OCI-LY1 (cell line): ENCODE results near the gene GDAP1L1.
"Not testable (repeated sequence)": the region's sequence is repeated elsewhere in the genome, so short reads cannot be mapped to it uniquely, and the experiment has no call there.

Experiments used
- H2AFZ ChIP-seq: fragments of 200-600 bp; sonication (generic), shearing (Covaris generic); 2 replicates; pipeline ENCODE4 v1.6.0; 2014; ENCODE audit warnings: antibody characterized with exemption, mild to moderate bottlenecking, low read length
- H3F3A ChIP-seq: fragments of 200-600 bp; sonication (generic), shearing (Covaris generic); 2 replicates; pipeline ENCODE4 v1.6.0; 2014; ENCODE audit warnings: mild to moderate bottlenecking, antibody characterized with exemption, low read length, moderate library complexity; ENCODE audit not compliant: insufficient read depth
- H3K27ac ChIP-seq: fragments of 200-600 bp; sonication (generic); 2 replicates; pipeline ENCODE4 v1.5.1; 2014; ENCODE audit warnings: low read length, mixed run types, mild to moderate bottlenecking, low read depth; ENCODE audit not compliant: poor library complexity, severe bottlenecking
- H3K27me3 ChIP-seq: fragments of 200-600 bp; sonication (generic); 2 replicates; pipeline ENCODE4 v1.6.0; 2014; ENCODE audit warnings: antibody characterized with exemption, mild to moderate bottlenecking, low read length, moderate library complexity; ENCODE audit not compliant: insufficient read depth
- H3K36me3 ChIP-seq: fragments of 200-600 bp; sonication (generic); 2 replicates; pipeline ENCODE4 v1.6.1; 2014; ENCODE audit warnings: mild to moderate bottlenecking, antibody characterized with exemption, low read length, moderate library complexity, mixed read lengths; ENCODE audit not compliant: insufficient read depth
- H3K4me1 ChIP-seq: fragments of 200-600 bp; sonication (generic); 2 replicates; pipeline ENCODE4 v1.5.1; 2014; ENCODE audit warnings: mild to moderate bottlenecking, low read length, moderate library complexity; ENCODE audit not compliant: insufficient read depth, severe bottlenecking
- H3K4me2 ChIP-seq: fragments of 200-600 bp; sonication (generic), shearing (Covaris generic); 2 replicates; pipeline ENCODE4 v1.6.1; 2014; ENCODE audit warnings: low read length
- H3K4me3 ChIP-seq: fragments of 200-600 bp; sonication (generic); 2 replicates; pipeline ENCODE4 v1.5.1; 2014; ENCODE audit warnings: low read length, low read depth, mild to moderate bottlenecking, mixed read lengths; ENCODE audit not compliant: poor library complexity, severe bottlenecking
- H3K79me2 ChIP-seq: fragments of 200-600 bp; shearing (Covaris generic); 2 replicates; pipeline ENCODE4 v1.6.1; 2016; ENCODE audit warnings: mixed run types, low read length, mixed read lengths; ENCODE audit not compliant: insufficient read depth
- H3K9ac ChIP-seq: fragments of 200-600 bp; sonication (generic), shearing (Covaris generic); 2 replicates; pipeline ENCODE4 v1.6.1; 2014; ENCODE audit warnings: mild to moderate bottlenecking, low read length, mixed read lengths
- H3K9me2 ChIP-seq: fragments of 200-600 bp; sonication (generic), shearing (Covaris generic); 2 replicates; pipeline ENCODE4 v1.6.1; 2014; ENCODE audit warnings: low read depth, mild to moderate bottlenecking, low read length, mixed read lengths
- H3K9me3 ChIP-seq: fragments of 200-600 bp; shearing (Covaris generic); 2 replicates; pipeline ENCODE4 v1.6.1; 2014; ENCODE audit warnings: low read length, mixed read lengths
- H4K20me1 ChIP-seq: fragments of 200-600 bp; sonication (generic), shearing (Covaris generic); 2 replicates; pipeline ENCODE4 v1.6.0; 2016; ENCODE audit warnings: mild to moderate bottlenecking, low read length; ENCODE audit not compliant: insufficient read depth
- CTCF ChIP-seq: fragments of 200-600 bp; sonication (generic), shearing (Covaris generic); IDR thresholded peaks from 2 replicates; pipeline ENCODE4 v1.5.1; 2017; ENCODE audit warnings: mild to moderate bottlenecking, antibody characterized with exemption, low read length, moderate library complexity, mixed read lengths
- EZH2 ChIP-seq: fragments of 200-600 bp; sonication (generic), shearing (Covaris generic); IDR thresholded peaks from 2 replicates; pipeline ENCODE4 v1.8.0; 2017; ENCODE audit warnings: borderline replicate concordance, mixed run types, mild to moderate bottlenecking, antibody characterized with exemption, low read length, moderate library complexity, mixed read lengths

GDAP1L1 gene

GRCh38 chr20:44296011-44296410 lies 48.9 kb downstream of the GDAP1L1 start:
- H3K4me2 ChIP-seq: no peak overlapping the region
- H3K27me3 ChIP-seq: no peaks in the 10 kb centered on the region
- no peak overlapping the region for H3K9ac ChIP-seq
- no peaks in the 10 kb centered on the region for H4K20me1 ChIP-seq
- H3K4me1 ChIP-seq: no peaks in the 10 kb centered on the region
- TF ChIP-seq EZH2 (no peak), CTCF (no peak)
- no peaks in the 10 kb centered on the region for H3K9me2 ChIP-seq
- H3K27ac ChIP-seq: no peak overlapping the region
- no peaks in the 10 kb centered on the region for H3K36me3 ChIP-seq
- H2AFZ ChIP-seq: no peak overlapping the region
- H3K4me3 ChIP-seq: no peak overlapping the region
- no peaks in the 10 kb centered on the region for H3F3A ChIP-seq
- H3K9me3 ChIP-seq: no peaks in the 10 kb centered on the region
- no peaks in the 10 kb centered on the region for H3K79me2 ChIP-seq

- no peak overlapping the region for H3K27ac ChIP-seq
- no peaks in the 10 kb centered on the region for H3K79me2 ChIP-seq
- H3K9me3 ChIP-seq: no peaks in the 10 kb centered on the region
- H3K4me3 ChIP-seq: no peak overlapping the region
- H3F3A ChIP-seq: no peaks in the 10 kb centered on the region
- TF ChIP-seq EZH2 (no peak), CTCF (no peak)
- H3K9ac ChIP-seq: no peak overlapping the region
- no peaks in the 10 kb centered on the region for H4K20me1 ChIP-seq
- no peaks in the 10 kb centered on the region; the same call in 1 of the 2 replicates for H3K36me3 ChIP-seq
- H2AFZ ChIP-seq: no peak overlapping the region
- no peak overlapping the region for H3K4me2 ChIP-seq
- H3K27me3 ChIP-seq: no peaks in the 10 kb centered on the region
- H3K4me1 ChIP-seq: no peaks in the 10 kb centered on the region
- H3K9me2 ChIP-seq: no peaks in the 10 kb centered on the region
These were observed 50.6 kb downstream of the GDAP1L1 start for GRCh38 chr20:44297721-44298120.

GRCh38 chr20:44299011-44299535 lies 52.0 kb downstream of the GDAP1L1 start:
- not testable (repeated sequence) for H3K27ac ChIP-seq, H2AFZ ChIP-seq, H3K27me3 ChIP-seq, H3K79me2 ChIP-seq, H3K4me3 ChIP-seq, H3K9me3 ChIP-seq, H3K9me2 ChIP-seq, H3K4me2 ChIP-seq, H3F3A ChIP-seq, H3K36me3 ChIP-seq, H3K4me1 ChIP-seq, H3K9ac ChIP-seq, H4K20me1 ChIP-seq

- Histone ChIP-seq H3F3A (no peaks in the 10 kb centered on the region), H2AFZ (no peak overlapping the region), H3K27me3 (no peaks in the 10 kb centered on the region), H3K79me2 (no peaks in the 10 kb centered on the region), H3K4me3 (no peak overlapping the region), H3K4me1 (no peaks in the 10 kb centered on the region), H3K36me3 (no peaks in the 10 kb centered on the region; the same call in 1 of the 2 replicates), H4K20me1 (no peaks in the 10 kb centered on the region), H3K4me2 (no peak overlapping the region), H3K9me2 (no peaks in the 10 kb centered on the region), H3K9ac (no peak overlapping the region), H3K27ac (no peak overlapping the region), H3K9me3 (no peaks in the 10 kb centered on the region)
- no peak for TF ChIP-seq EZH2
- TF ChIP-seq CTCF: no peak
These were observed 54.2 kb downstream of the GDAP1L1 start for GRCh38 chr20:44301285-44301684.
